ENCODE data around the gene GABRD.

Gene GABRD

DNA sequence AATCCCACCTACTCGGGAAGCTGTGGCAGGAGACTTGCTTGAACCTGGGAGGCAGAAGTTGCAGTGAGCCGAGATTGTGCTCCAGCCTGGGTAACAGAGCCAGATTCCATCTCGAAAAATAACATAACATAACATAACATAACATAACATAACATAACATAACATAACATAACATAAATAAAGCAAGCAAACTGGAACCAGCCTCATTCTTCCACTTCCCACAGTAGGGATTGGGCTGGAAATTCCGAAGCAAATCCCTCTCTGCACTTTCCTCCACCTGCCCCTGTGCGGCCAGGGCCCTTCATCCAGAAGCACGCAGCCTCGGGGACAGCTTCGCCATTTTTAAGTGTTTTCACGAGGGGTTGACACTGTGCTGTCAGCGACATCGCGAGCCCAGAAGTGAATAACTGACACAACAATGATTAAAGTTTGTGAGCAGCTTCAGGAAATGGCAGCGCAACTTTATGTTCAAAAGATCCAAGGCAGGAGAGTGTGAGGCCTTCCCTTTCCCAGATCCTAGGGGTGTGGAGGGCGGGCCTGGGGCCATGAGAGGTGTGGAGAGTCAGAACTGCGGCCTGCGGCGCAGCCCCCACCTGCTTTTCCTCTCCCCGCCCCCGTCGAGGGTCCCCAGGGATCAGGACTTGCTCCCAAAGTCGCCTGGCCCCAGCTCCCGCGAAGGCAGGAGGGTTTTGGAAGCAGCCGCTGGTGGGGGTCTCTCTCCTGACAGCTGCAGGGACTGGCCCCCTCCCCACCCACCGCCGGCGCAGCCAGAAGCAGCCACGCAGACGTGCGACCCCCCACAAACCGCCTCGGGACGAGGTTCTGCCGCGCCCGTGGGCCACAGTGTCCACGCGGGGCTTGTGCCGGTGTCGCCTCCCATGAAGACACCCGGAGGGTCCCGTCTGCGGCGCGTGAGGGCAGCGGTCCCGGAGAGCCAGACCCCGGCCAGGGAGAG lies 651 bp upstream of the GABRD start:
- no peak for DNase-seq (ENCODE audit: low read depth)

GRCh38 chr1:2019571-2020309 lies 595 bp downstream of the GABRD start:
- no peak for DNase-seq (ENCODE audit: low read depth)

DNA sequence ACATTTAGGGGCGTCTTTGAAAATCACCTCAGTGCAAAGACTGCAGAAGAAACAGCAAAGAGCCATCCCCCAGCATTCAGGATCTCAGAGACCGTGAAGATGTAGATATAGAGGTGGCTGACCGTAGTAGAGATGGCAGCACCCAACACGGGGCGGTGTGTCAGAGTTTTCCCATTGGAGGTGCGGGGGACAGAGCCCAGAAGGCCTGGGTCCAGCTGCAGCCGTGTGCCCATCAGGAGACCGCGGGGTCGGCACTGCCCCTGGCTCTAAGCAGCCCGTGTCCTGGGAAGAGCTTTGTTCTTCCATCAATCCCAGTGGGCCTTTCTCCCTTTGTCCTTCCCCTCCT lies 1.1 kb downstream of the GABRD start:
- no peak for DNase-seq (ENCODE audit: low read depth)

DNA sequence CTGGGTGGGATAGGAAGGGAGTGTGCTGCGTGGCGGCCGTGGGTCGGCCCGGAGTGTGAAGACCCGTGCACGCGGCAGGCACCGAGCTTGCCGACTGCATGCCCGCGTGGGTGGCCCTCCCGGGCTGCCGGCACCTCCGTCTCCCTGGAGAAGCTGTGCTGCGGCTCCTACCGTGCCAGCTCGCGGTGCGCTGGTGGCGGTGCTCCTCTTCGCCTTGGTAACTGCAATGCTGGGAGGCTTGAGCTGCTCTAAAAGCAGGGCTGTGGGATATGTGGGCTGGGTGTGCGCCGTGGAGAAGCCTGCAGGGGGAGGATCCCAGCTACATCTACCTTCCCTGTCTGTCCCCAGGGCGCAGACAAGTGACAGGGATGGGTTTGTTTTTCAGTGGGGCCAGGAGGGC lies 2.4 kb downstream of the GABRD start:
- DNase-seq (ENCODE audit: low read depth), result no peak

DNA sequence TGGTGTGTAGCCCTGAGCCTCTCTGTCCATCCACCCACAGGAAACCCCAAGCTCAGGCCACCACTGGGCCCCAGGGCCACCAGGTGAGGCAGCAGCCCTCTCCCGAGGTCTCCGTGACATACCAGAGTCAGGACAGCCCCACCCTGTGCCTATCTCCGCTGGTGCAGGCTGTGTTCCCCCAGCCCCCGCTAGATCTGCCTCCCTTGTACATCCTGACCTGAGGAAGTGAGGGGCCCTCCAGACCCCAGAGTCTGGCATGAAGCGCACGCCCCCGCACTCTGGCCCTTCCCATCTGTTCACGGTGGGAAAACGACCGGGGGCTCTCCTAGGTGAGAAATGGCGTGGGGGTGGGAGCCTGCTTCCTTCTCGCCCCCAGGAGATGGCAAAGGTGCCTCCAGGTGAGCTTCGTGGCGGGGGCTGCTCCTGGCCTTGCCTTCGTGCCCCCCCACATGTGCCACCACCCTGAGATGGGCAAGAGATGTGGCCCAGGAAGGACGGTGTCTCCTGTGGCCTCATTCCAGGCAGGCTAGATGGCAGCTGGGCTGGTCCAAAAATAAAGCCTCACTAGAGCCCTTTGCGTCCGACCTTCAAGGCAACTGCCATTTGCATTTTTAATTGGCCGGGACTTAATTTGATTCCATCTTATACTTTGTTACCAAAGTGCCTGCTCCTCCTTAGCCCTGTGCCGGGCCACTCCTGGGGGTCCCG lies 3.1 kb downstream of the GABRD start:
- DNase-seq (ENCODE audit: low read depth), result no peak

GRCh38 chr1:2023187-2023586 lies 4.0 kb downstream of the GABRD start:
- DNase-seq (ENCODE audit: low read depth), result no peak

- no peak for DNase-seq (ENCODE audit: low read depth)
Observed at GRCh38 chr1:2024451-2024850, 5.3 kb downstream of the GABRD start.

DNA sequence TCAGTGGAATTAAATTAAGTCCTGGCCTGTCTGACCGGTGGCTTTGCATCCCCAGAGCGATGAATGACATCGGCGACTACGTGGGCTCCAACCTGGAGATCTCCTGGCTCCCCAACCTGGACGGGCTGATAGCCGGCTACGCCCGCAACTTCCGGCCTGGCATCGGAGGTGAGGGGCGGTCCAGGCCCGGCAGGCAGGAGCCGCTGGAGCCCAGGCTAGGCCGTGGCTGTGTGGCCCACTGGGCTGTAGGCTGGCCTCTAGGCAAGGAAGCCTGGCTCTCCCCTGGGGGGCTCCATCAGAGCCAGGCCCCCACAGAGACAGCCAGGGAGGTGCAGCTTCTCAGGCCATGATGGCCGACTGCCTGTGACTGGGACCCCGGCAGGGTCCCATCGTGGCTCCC lies 5.7 kb downstream of the GABRD start:
- DNase-seq (ENCODE audit: low read depth), result no peak

DNA sequence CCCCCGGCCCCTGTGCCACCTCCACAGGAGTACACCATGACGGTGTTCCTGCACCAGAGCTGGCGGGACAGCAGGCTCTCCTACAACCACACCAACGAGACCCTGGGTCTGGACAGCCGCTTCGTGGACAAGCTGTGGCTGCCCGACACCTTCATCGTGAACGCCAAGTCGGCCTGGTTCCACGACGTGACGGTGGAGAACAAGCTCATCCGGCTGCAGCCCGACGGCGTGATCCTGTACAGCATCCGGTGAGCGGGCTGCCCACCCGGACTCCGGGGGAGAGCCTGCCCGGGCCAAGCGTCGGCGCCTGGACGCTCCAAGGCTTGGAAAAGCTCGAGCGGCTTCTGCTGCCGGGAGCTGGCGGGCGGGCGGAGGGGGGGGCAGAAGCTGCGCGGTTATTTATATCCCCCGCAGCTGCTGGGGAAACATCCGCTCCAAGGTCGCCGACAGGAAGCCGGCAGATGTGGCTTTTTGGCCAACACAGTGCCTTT lies 6.4 kb downstream of the GABRD start:
- no peak for DNase-seq (ENCODE audit: low read depth)

DNA sequence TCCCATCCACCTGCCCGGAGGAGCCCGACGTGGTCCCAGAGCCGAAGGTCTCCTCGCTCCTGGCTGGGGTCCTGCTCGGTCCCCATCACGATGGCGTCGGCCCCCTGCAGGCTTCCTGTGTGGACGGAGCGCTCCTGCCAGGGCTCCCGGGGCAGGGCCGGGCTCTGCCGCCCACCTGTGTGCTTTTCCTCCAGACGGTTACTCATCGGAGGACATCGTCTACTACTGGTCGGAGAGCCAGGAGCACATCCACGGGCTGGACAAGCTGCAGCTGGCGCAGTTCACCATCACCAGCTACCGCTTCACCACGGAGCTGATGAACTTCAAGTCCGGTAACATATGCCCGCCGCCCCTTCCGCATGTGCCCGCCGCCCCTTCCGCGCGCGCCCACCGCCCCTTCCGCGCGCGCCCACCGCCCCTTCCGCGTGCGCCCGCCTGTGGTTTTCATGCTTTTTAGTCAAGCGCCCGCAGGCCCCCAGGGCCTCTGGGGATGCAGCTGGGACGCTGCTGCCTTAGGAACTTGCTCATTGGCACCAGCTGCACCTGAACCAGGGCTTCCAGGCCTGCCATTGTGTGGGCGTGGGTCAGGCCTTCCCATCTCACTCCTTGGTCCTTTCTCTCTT lies 8.9 kb downstream of the GABRD start:
- no peak for DNase-seq (ENCODE audit: low read depth)

DNA sequence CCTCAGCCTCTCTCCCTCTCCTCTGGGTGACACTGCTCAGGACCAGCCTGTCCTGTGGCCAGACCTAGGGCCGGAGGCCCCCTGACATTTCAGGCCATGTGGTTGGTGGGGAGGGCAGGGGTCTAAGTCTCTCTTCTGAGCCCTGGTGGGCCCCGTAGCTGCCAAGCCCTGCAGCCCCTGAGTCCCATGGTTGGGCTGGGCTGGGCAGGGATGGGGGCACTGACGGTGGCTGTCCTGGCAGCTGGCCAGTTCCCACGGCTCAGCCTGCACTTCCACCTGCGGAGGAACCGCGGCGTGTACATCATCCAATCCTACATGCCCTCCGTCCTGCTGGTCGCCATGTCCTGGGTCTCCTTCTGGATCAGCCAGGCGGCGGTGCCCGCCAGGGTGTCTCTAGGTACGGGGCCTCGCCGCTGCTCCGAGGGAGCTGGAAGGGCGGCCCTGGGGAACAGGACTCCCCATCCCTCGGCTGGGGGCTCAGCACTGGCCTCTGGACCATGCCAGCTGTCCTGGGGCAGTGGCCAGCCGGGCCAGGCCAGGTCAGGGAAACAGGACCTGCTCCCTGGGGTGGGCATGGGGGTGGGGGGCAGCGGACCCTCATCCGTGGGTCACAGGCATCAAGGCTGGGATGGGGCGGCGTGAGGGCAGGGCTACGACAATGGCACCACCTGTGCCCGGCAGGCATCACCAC lies 9.9 kb downstream of the GABRD start:
- DNase-seq (ENCODE audit: low read depth), result no peak

DNA sequence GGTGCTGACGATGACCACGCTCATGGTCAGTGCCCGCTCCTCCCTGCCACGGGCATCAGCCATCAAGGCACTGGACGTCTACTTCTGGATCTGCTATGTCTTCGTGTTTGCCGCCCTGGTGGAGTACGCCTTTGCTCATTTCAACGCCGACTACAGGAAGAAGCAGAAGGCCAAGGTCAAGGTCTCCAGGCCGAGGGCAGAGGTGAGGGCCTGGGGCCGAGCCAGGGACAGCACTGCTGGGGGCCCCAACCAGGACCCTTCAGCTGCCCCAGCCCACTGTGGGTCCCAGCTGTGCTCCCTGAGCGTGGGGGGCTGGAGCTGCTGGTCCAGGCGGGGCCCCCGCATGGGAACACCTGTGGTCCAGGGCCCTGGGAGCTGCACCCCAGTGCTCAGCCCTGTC lies 10.4 kb downstream of the GABRD start:
- no peak for DNase-seq (ENCODE audit: low read depth)

GRCh38 chr1:2030076-2030871 lies 11.1 kb downstream of the GABRD start:
- no peak for DNase-seq (ENCODE audit: low read depth)

GRCh38 chr1:2031546-2032540 lies 12.7 kb downstream of the GABRD start:
- DNase-seq (ENCODE audit: low read depth), result no peak

DNA sequence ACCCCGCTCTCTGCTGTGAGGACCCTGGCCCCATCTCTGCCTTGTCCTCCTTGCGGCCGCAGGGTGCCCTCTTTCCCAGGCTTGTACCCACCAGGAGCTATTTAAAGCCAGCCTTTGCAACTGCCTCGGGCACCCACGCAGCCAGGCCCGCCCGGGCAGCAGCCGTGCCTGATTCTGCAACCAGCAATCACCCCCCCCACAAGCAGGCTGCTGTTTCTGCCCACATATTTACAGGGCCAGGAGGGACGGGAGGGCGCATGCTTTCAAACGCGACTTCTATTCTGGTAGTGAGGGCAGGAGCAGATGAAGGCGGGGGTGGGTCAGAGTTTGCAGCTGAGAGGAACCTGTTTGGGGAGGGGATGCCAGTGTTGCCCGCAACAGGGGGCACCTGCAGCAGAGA lies 13.6 kb downstream of the GABRD start:
- no peak for DNase-seq (ENCODE audit: low read depth)

- DNase-seq (ENCODE audit: low read depth), result no peak
Observed at GRCh38 chr1:2033165-2033564, 14.0 kb downstream of the GABRD start.

DNA sequence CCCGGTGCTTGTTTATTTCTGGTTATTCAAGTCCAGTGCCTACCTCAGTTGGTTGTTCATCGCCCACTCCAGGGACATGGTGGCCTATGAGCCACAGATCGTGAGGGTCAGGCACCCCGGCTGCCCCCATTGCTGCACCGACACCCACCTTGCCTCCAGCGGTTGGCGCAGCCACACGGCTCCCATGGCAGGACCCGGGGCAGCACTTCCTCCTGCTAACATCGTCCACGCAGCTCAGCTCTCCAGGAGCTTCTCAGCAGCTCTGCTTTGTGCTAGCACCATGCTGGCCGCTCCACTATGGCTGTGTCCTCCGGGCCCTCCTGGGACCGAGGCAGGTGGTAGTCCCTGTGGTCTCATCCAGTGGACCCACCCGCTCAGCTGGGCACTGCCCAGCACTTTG lies 17.1 kb downstream of the GABRD start:
- DNase-seq (ENCODE audit: low read depth), result no peak

DNA sequence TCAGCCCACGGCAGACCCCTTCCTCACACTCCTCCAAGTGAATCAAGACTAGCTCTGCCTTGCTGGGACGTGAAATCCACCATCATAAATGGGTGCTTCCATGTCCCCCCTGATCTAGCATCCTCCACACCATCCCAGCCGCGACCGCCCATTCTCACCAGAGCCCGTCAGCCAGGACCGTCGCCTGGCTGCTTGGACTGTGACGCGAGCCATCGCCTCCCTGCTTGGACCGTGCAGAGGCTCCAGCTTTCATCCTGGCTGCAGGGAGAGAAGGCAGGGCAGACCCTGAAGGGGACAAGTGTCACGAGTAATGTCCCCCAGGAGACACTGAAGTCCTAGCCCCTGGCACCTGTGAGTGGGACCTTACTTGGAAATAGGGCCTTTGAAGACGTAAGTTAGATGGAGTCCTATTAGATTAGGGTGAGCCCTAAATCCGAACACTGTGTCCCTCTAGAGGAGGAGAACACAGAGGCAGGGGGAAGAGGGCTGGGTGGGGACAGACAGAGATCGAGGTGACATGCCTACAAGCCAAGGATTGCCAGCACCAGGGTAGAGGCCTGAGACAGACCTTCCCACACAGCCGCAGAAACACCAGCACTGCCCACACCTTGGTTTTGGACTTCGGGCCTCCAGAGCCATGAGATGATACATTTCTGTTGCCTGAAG lies 18.3 kb downstream of the GABRD start:
- no peak for DNase-seq (ENCODE audit: low read depth)

GRCh38 chr1:2038229-2038628 lies 19.1 kb downstream of the GABRD start:
- DNase-seq (ENCODE audit: low read depth), result no peak

Data from stimulated activated CD8-positive, alpha-beta memory T cell treated with anti-CD3 and anti-CD28 coated beads, Interleukin-4, amount 100 ng/mL, for 24 hours (primary cell).